OCI-LY1 (cell line): ENCODE measurements around the gene GALNT1.

ENCODE experiments used
- CTCF ChIP-seq: fragments of 200-600 bp; sonication (generic), shearing (Covaris generic); IDR thresholded peaks from 2 replicates; pipeline ENCODE4 v1.5.1; 2017; ENCODE audit warnings: mild to moderate bottlenecking, antibody characterized with exemption, low read length, moderate library complexity, mixed read lengths
- EZH2 ChIP-seq: fragments of 200-600 bp; sonication (generic), shearing (Covaris generic); IDR thresholded peaks from 2 replicates; pipeline ENCODE4 v1.8.0; 2017; ENCODE audit warnings: borderline replicate concordance, mixed run types, mild to moderate bottlenecking, antibody characterized with exemption, low read length, moderate library complexity, mixed read lengths

GRCh38 chr18:35590935-35591334 lies 9.4 kb downstream of the GALNT1 start:
- no peak for TF ChIP-seq CTCF
- no peak for TF ChIP-seq EZH2
